ENCODE data around the gene ERCC3. TPM values are rescaled to one million over a fixed set of nuclear protein-coding genes. Genes with fewer than 3 reads are reported as not detected.
"Not testable (repeated sequence)": the region's sequence is repeated elsewhere in the genome, so short reads cannot be mapped to it uniquely, and the experiment has no call there.

The ERCC3 gene
- polyA plus RNA-seq, 1 of the 3 experiments (the other 2 are of a cell fraction) = 84.8 TPM

DNA sequence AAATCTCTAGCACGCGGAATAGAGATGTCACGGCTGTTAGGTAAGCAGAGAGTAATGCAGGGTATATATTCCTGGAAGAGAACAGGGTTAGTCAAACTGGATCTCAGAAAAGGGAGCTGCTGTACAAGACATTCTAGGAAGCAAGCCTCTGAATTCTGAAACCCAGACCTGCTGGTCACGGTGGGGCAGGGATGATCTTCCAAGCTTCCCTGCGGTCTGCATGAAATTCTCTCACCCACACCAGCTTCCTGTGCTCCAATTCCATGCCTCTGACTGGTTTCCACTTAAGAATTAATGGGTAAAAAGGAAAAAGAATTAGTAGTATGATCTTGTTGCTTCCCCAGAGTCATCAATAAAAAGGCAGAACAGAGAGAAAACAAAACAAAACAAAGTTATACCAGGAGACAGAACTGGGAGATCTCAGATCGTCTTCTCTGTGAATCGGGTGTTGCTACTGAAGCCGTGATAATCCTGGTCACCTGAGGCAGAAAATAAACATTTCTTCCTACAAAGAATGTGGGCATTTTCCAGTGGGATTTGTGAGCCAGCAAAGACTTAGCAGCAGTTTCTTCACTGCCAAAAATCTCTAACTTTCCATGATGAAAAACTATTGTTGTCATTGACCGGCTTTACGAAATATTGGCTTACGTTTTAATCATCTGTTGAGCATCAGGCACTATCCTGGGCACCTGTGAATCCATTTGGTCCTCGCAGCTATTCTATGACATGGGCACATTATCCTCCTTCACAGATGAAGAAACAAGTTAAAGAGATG, 68.6 kb downstream of the ERCC3 start:
- TF ChIP-seq FOXM1 (IDR thresholded peaks at IDR 0.05; ENCODE audit: low read depth) (no peak), GATA2 (CRISPR knock-in tag; IDR thresholded peaks at IDR 0.05) (no peak)
- no peaks in the 10 kb centered on the region for H3K9me3 ChIP-seq
- H3K9me2 ChIP-seq = no peaks in the 10 kb centered on the region
- ChIA-PET POLR2A (no interaction called here), CTCF (no interaction called here)
- 71% methylated on average over 12 of the region's 12 CpGs for WGBS (ENCODE audit: low lambda C conversion rate)
- no peaks in the 10 kb centered on the region for H3K36me3 ChIP-seq (replicated peaks in 1 of 2; ENCODE audit: control insufficient read depth in 1 of 2, insufficient read depth in 2 of 2, low read length in 1 of 2)
- H3K27me3 ChIP-seq (ENCODE audit: insufficient read depth) = no peaks in the 10 kb centered on the region; the same call in 1 of the 2 replicates
- H3K4me3 ChIP-seq (ENCODE audit: low read depth in 2 of 2, low read length in 1 of 2) = no peak overlapping the region
- H4K20me1 ChIP-seq (ENCODE audit: insufficient read depth) = no peaks in the 10 kb centered on the region
- H3K9ac ChIP-seq = no peak overlapping the region
- H3K4me1 ChIP-seq (ENCODE audit: control insufficient read depth in 1 of 2, insufficient read depth in 2 of 2, low read depth in 1 of 2, low read length in 1 of 2) = peaks cover 0 to 4% of the 10 kb centered on the region in 2 experiments; a peak in 1 of 4 replicates
- H3F3A ChIP-seq (replicated peaks; ENCODE audit: insufficient read depth) = no peaks in the 10 kb centered on the region
- no peak overlapping the region for H3K27ac ChIP-seq (ENCODE audit: low read depth in 2 of 2, low read length in 1 of 2)
- H2AFZ ChIP-seq (ENCODE audit: low read depth) = no peak overlapping the region
- DNase-seq = no peak
- no peak overlapping the region for H3K4me2 ChIP-seq
- no peaks in the 10 kb centered on the region for H3K79me2 ChIP-seq (ENCODE audit: insufficient read depth)

DNA sequence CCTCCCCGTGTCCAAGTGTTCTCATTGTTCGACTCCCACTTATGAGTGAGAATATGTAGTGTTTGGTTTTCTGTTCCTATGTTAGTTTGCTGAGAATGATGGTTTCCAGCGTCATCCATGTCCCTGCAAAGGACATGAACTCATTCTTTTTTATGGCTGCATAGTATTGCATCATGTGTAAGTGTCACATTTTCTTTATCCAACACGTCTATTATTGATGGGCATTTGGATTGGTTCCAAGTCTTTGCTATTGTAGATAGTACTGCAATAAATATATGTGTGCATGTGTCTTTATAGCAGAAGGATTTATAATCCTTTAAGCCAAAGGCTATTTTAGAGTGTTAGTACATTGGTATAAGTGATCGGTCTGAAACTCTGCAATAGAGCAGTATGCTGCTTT, 69.8 kb downstream of the ERCC3 start:
- H4K20me1 ChIP-seq (ENCODE audit: insufficient read depth); H3K9ac ChIP-seq; H3F3A ChIP-seq (replicated peaks; ENCODE audit: insufficient read depth); H3K9me3 ChIP-seq; POLR2A ChIA-PET; H3K79me2 ChIP-seq (ENCODE audit: insufficient read depth); H3K36me3 ChIP-seq (replicated peaks in 1 of 2; ENCODE audit: control insufficient read depth in 1 of 2, insufficient read depth in 2 of 2, low read length in 1 of 2); H3K27me3 ChIP-seq (ENCODE audit: insufficient read depth); H3K4me3 ChIP-seq (ENCODE audit: low read depth in 2 of 2, low read length in 1 of 2); H3K9me2 ChIP-seq; H3K4me1 ChIP-seq (ENCODE audit: control insufficient read depth in 1 of 2, insufficient read depth in 2 of 2, low read depth in 1 of 2, low read length in 1 of 2); H2AFZ ChIP-seq (ENCODE audit: low read depth); DNase-seq; H3K27ac ChIP-seq (ENCODE audit: low read depth in 2 of 2, low read length in 1 of 2); H3K4me2 ChIP-seq; CTCF ChIA-PET: not testable (repeated sequence)
- 71% methylated on average over 5 of the region's 5 CpGs for WGBS (ENCODE audit: low lambda C conversion rate)

DNA sequence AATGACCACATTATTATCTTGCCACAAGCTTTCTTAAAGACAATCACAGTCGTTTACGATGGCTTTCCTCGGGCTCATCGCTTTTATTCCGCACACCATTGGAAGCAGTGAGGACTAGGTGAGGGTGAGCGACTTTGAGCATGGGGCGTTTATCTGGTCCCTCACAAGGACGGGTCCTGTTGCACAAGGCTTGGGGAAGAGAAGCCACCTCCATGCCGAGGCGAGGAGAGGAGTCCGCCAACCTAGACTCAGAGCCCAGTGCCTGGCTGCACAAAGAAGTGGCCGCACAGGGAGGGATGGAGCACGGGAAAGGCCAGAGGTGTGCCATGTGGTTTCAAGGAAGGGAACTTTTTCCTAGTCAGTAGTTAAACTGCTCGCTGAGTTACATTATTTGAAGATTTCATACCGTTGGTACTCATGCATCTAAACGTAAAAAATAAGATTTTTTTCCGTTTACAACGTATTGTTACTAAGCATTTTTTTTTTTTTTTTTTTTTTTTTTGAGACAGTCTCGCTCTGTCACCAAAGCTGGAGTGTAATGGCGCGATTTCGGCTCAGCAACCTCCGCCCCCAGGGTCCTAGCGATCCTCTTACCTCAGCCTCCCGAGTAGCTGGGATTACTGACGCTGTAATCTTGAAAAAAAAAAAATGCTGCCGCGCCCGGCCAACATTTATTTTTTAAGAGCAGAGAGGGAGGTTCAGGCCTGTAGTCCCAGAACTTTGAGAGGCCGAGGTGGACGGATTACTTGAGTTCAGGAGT, 73.0 kb downstream of the ERCC3 start:
- no peak overlapping the region for H3K4me3 ChIP-seq (ENCODE audit: low read depth in 2 of 2, low read length in 1 of 2)
- H3K9ac ChIP-seq = no peak overlapping the region

More for the DNA sequence above, 73.0 kb downstream of the ERCC3 start:
- Histone ChIP-seq H3K36me3 (replicated peaks in 1 of 2; ENCODE audit: control insufficient read depth in 1 of 2, insufficient read depth in 2 of 2, low read length in 1 of 2) (no peaks in the 10 kb centered on the region), H3K9me3 (no peaks in the 10 kb centered on the region), H3K4me2 (no peak overlapping the region), H3K27ac (ENCODE audit: low read depth in 2 of 2, low read length in 1 of 2) (no peak overlapping the region), H3K4me1 (ENCODE audit: control insufficient read depth in 1 of 2, insufficient read depth in 2 of 2, low read depth in 1 of 2, low read length in 1 of 2) (peaks cover 0 to 4% of the 10 kb centered on the region in 2 experiments; a peak in 1 of 4 replicates), H3K9me2 (no peaks in the 10 kb centered on the region), H3K27me3 (ENCODE audit: insufficient read depth) (peaks cover 22% of the 10 kb centered on the region), H3F3A (replicated peaks; ENCODE audit: insufficient read depth) (no peaks in the 10 kb centered on the region), H3K79me2 (ENCODE audit: insufficient read depth) (no peaks in the 10 kb centered on the region), H4K20me1 (ENCODE audit: insufficient read depth) (no peaks in the 10 kb centered on the region), H2AFZ (ENCODE audit: low read depth) (no peak overlapping the region)
- WGBS (ENCODE audit: low lambda C conversion rate) = 92% methylated on average over 31 of the region's 31 CpGs
- CTCF ChIA-PET = interaction anchor here (1.1 kb wide), 1 partner anchor 24 kb away, joined by 4 read pairs; no protein-coding TSS in a partner anchor
- POLR2A ChIA-PET = interaction anchor here (0.6 kb wide), 1 partner anchor 1244 kb away, joined by 3 read pairs; no protein-coding TSS in a partner anchor
- TF ChIP-seq FOXM1 (IDR thresholded peaks at IDR 0.05; ENCODE audit: low read depth) (no peak), RXRA (IDR thresholded peaks at IDR 0.05; ENCODE audit: borderline replicate concordance, low read depth) (no peak), SIN3A (IDR thresholded peaks at IDR 0.05; ENCODE audit: borderline replicate concordance, low read depth, low read length) (no peak), SMC3 (IDR thresholded peaks at IDR 0.05; ENCODE audit: low read depth, low read length) (no peak), TAF1 (IDR thresholded peaks at IDR 0.05; ENCODE audit: borderline replicate concordance, low read depth, low read length) (no peak), ELF1 (IDR thresholded peaks at IDR 0.05) (no peak), TEAD4 (IDR thresholded peaks at IDR 0.05; ENCODE audit: borderline replicate concordance, insufficient read depth) (no peak), GATA2 (CRISPR knock-in tag; IDR thresholded peaks at IDR 0.05) (no peak), EP300 (IDR thresholded peaks at IDR 0.05; ENCODE audit: borderline replicate concordance in 1 of 2, low read depth in 1 of 2, low read length in 1 of 2) (no peak), FOSL2 (IDR thresholded peaks at IDR 0.05; ENCODE audit: borderline replicate concordance, low read depth) (no peak)
- TF ChIP-seq, protein P1, sequence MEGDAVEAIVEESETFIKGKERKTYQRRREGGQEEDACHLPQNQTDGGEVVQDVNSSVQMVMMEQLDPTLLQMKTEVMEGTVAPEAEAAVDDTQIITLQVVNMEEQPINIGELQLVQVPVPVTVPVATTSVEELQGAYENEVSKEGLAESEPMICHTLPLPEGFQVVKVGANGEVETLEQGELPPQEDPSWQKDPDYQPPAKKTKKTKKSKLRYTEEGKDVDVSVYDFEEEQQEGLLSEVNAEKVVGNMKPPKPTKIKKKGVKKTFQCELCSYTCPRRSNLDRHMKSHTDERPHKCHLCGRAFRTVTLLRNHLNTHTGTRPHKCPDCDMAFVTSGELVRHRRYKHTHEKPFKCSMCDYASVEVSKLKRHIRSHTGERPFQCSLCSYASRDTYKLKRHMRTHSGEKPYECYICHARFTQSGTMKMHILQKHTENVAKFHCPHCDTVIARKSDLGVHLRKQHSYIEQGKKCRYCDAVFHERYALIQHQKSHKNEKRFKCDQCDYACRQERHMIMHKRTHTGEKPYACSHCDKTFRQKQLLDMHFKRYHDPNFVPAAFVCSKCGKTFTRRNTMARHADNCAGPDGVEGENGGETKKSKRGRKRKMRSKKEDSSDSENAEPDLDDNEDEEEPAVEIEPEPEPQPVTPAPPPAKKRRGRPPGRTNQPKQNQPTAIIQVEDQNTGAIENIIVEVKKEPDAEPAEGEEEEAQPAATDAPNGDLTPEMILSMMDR (IDR thresholded peaks at IDR 0.05) = no peak
- DNase-seq = no peak
